K562 (cell line): ENCODE data around the gene POLD3.

ENCODE experiments used
- TRIM24 ChIP-seq, 2 experiments: fragments of 450-650 bp; IDR thresholded peaks; 2 replicates each; pipeline ENCODE4 v1.6.1; 2016
- YY1 ChIP-seq, 3 experiments: IDR thresholded peaks; 2 replicates each; pipeline ENCODE4 v1.6.1; 2011; ENCODE audit warnings: low read length in 2 of 3, mild to moderate bottlenecking in 2 of 3, moderate library complexity in 2 of 3, borderline replicate concordance in 1 of 3, control low read depth in 1 of 3, low read depth in 1 of 3; ENCODE audit not compliant: insufficient read depth in 3 of 3, insufficient replicate concordance in 2 of 3, control insufficient read depth in 1 of 3, insufficient read length in 1 of 3; ENCODE audit errors: extremely low read depth in 1 of 3
- ZFP36 ChIP-seq: fragments of 150-350 bp; IDR thresholded peaks from 2 replicates; pipeline ENCODE4 v1.6.1; 2018; ENCODE audit warnings: low read length, low read depth; ENCODE audit not compliant: partially characterized antibody
- TF ChIP-seq, protein P1 (sequence below), 3 experiments: IDR thresholded peaks in 2 of 3; conservative IDR thresholded peaks in 1 of 3; 2 replicates each; pipeline ENCODE4 v1.5.1; 2011 to 2012; ENCODE audit warnings: low read length in 3 of 3, mild to moderate bottlenecking in 3 of 3, control low read depth in 2 of 3, improper control_type of control experiment in 1 of 3, inconsistent platforms in 1 of 3, low read depth in 1 of 3, mixed read lengths in 1 of 3, moderate library complexity in 1 of 3; ENCODE audit not compliant: insufficient read depth in 2 of 3

DNA sequence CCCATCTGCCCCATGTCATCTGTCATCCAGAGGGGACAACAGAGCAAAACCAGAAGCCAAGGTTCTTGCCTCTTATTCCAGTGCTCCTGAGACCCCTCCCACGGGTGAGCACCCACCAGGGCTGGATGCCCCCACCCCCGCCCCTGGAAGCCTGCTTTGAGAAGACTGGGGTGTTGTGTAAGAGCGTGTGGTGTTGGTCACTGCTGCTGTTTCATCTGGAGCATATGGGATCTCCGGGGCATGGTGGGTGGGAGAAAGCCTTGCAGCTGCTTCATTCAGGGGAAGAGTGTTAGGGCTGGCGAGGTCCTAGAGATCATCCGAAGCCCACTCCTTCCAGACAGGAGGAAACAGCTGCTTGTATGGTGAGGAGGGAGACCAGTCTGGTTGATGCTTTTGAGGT is 84.7 kb downstream of the POLD3 start:
- TF ChIP-seq, protein P1, sequence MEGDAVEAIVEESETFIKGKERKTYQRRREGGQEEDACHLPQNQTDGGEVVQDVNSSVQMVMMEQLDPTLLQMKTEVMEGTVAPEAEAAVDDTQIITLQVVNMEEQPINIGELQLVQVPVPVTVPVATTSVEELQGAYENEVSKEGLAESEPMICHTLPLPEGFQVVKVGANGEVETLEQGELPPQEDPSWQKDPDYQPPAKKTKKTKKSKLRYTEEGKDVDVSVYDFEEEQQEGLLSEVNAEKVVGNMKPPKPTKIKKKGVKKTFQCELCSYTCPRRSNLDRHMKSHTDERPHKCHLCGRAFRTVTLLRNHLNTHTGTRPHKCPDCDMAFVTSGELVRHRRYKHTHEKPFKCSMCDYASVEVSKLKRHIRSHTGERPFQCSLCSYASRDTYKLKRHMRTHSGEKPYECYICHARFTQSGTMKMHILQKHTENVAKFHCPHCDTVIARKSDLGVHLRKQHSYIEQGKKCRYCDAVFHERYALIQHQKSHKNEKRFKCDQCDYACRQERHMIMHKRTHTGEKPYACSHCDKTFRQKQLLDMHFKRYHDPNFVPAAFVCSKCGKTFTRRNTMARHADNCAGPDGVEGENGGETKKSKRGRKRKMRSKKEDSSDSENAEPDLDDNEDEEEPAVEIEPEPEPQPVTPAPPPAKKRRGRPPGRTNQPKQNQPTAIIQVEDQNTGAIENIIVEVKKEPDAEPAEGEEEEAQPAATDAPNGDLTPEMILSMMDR (IDR thresholded peaks at IDR 0.05 in 2 of 3, conservative IDR thresholded peaks at IDR 0.05 in 1 of 3; ENCODE audit: insufficient read depth in 2 of 3, low read depth in 1 of 3, low read length in 3 of 3) = no peak
- TF ChIP-seq YY1 (IDR thresholded peaks at IDR 0.05; ENCODE audit: borderline replicate concordance in 1 of 3, control insufficient read depth in 1 of 3, extremely low read depth in 1 of 3, insufficient read depth in 3 of 3, insufficient read length in 1 of 3, insufficient replicate concordance in 2 of 3, low read depth in 1 of 3, low read length in 2 of 3) (no peak), ZFP36 (no peak), TRIM24 (IDR thresholded peaks at IDR 0.05) (no peak)
